Neural cell (in vitro differentiated cells): ENCODE data around the gene UBE2N.

Experiments used
- CTCF ChIP-seq: fragments of 450-650 bp; IDR thresholded peaks from 2 replicates; pipeline ENCODE4 v1.5.1; 2014; ENCODE audit warnings: antibody characterized with exemption, mild to moderate bottlenecking, moderate library complexity; ENCODE audit not compliant: poor library complexity, severe bottlenecking
- EP300 ChIP-seq: fragments of 450-650 bp; conservative IDR thresholded peaks from 2 replicates; pipeline ENCODE4 v1.6.1; 2014; ENCODE audit warnings: antibody characterized with exemption, mild to moderate bottlenecking, moderate library complexity; ENCODE audit not compliant: poor library complexity, severe bottlenecking
- MXI1 ChIP-seq: fragments of 450-650 bp; conservative IDR thresholded peaks from 2 replicates; pipeline ENCODE4 v1.6.1; 2014; ENCODE audit warnings: antibody characterized with exemption, mild to moderate bottlenecking; ENCODE audit not compliant: poor library complexity, severe bottlenecking
- POLR2AphosphoS5 ChIP-seq: IDR thresholded peaks from 2 replicates; pipeline ENCODE4 v1.6.1; 2012
- REST ChIP-seq: IDR thresholded peaks from 2 replicates; pipeline ENCODE4 v1.6.1; 2012; ENCODE audit warnings: borderline replicate concordance
- SMC3 ChIP-seq: fragments of 450-650 bp; conservative IDR thresholded peaks from 2 replicates; pipeline ENCODE4 v1.6.1; 2014; ENCODE audit warnings: antibody characterized with exemption, mild to moderate bottlenecking, moderate library complexity; ENCODE audit not compliant: poor library complexity
- TAF1 ChIP-seq: IDR thresholded peaks from 2 replicates; pipeline ENCODE4 v1.6.1; 2012; ENCODE audit warnings: low read depth

- TF ChIP-seq SMC3 (no peak), CTCF (no peak), REST (no peak), POLR2AphosphoS5 (no peak), EP300 (no peak), TAF1 (no peak), MXI1 (no peak)
Measured at GRCh38 chr12:93381161-93381975, 60.4 kb downstream of the UBE2N start.
